ENCODE results near the gene GALNT2.

- TF ChIP-seq MYC (IDR thresholded peaks at IDR 0.05; ENCODE audit: borderline replicate concordance, low read length) = no peak
- no peak for TF ChIP-seq MAFK (IDR thresholded peaks at IDR 0.05; ENCODE audit: partially characterized antibody)
- no peak for TF ChIP-seq CTCF (IDR thresholded peaks at IDR 0.05)
- no peak for TF ChIP-seq RNF2 (IDR thresholded peaks at IDR 0.05; ENCODE audit: borderline replicate concordance, low read depth)
Measured at GRCh38 chr1:230237805-230238204, 170.8 kb downstream of the GALNT2 start.

Data from A549 (cell line).